ENCODE data around the gene FRK. TPM values are rescaled to one million over a fixed set of nuclear protein-coding genes. Genes with fewer than 3 reads are reported as not detected.

The FRK gene
- total RNA-seq, 1 donor from 2014 or later: under 0.01 TPM

DNA sequence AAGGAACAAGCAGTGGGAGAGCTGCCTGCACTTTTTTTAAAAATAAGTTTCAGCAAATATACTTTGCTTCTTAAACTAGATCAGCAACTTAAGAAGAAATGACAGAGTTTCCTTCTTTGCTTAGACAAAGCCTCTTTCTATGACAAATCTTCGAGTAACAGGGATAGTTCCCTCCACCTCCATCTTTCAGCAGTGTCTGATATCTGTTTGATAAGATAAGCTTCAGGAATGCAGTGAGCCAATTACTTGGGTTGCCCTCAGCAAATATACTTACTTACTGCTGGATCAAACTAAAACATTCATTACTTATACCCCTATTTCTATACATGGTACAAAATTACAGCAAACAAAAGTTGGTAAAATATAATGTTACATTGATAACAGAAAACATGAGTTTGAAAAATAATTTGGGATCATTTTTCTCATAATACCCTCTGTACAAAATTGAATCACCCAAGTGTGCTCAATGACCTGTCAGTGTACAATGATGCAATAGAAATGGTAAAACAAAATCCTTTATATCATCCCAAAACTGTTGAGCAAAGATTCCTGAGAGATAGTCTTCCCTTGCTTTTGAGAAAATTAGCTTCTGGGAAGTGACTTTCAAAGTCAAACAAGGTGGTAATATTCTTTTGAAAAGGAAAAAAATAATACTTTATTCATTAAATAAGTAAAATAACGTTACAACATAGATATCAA, 24.5 kb downstream of the FRK start:
- DNase-seq (ENCODE audit: low read depth in 2 of 2): no peak

DNA sequence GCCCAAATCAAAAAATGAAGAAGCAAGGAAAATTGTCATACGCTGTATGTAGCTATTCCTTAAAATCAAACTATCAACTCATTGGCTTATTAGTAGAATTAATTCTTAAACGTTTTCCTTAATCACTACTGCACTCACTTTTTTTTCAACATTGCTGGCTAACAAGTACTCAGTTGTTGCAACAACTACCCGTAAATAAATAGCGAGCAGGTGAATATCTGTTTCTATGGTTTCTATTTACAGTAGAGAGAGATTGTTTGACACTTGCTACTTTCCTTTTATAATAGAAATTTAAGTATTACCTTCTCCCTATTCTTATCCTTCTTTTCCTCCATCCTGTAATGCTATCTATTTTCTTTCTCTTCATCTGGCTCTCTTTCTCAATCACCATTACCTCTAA, 25.1 kb downstream of the FRK start:
- DNase-seq (ENCODE audit: low read depth in 2 of 2): no peak

DNA sequence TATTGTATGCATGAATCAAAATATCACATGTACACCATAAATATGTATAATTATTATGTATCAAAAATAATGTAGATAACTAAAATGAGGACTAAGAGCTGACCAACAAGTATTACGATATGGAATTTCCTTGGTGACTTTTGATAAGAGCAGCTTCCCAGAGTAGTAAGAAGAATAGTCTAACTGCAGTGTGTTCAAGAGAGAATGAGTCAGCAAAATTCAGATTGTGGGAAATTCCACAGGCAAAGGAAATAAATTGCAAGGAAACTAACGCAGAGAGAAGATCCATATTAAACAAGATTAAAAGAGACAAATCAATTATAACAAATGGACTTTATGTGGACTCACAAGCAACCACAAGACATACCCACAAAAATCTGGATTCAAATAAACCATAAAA, 26.4 kb downstream of the FRK start:
- peak; percentile 11 to 34 for DNase-seq (ENCODE audit: low read depth in 2 of 2)

DNA sequence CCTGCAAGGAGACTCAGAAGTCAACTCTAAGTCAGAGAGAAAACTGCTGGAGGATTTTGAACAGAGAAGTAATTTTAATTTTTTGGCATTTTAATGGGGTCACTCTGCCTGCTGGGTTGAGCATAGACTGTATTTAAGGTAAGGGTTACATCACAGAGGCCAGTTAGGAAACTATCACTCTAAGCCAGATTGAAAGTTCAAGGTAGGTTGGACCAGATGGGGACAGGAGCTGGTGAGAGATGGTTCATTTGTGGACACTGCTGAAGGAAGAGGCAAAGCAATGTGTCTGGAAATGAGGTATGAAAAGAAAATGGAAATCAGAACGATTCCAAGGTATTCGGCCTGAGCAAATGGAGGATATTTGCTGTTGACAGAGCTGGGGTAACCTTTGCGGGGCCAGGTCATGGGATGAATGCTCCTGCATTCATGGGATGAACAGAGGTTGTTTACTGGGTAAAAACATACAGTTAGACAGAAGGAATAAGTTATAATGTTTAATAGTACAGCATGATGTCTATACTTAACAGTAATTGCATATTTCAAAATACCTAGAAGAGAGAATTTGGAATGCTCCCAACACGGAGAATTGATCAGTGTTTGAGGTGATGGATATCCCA, 26.9 kb downstream of the FRK start:
- DNase-seq (ENCODE audit: low read depth in 2 of 2): no peak

DNA sequence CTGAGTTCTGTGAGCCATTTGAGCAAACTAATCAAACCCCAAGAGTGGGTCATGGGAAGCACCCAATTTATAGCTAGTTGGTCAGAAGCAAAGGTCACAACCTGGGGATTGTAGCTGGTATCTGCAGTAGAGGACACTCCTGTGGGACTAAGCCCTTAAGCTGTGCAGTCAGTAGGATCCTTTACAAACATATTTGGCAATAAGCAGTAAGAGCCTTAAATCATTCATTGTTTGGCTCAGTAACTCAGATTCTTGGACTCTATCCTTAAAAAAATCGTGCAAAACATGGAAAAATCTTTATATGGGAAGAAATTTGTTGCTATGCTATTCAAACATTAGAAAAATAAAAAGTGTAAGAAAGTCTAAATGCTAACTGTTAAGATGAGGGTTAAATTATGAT, 29.9 kb downstream of the FRK start:
- DNase-seq (ENCODE audit: low read depth in 2 of 2): no peak

DNA sequence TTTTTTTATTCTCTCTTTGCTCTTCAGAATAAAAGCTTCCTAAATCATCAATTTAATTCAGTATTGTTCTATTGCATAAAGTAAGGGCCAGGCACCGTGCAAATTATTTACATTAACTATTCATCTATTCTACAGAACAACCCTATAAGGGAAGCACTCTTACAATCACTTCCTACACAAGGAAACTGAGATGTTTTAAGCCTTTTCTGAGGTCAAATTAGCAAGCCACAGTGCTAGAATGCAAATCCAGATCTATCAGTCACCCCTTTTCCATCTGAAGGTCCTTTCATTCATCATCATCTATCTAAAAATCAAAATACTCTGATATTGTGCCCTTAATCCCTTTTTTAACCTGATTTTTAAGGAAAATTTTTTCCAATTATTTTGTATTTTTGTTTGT, 31.2 kb downstream of the FRK start:
- no peak for DNase-seq (ENCODE audit: low read depth in 2 of 2)

DNA sequence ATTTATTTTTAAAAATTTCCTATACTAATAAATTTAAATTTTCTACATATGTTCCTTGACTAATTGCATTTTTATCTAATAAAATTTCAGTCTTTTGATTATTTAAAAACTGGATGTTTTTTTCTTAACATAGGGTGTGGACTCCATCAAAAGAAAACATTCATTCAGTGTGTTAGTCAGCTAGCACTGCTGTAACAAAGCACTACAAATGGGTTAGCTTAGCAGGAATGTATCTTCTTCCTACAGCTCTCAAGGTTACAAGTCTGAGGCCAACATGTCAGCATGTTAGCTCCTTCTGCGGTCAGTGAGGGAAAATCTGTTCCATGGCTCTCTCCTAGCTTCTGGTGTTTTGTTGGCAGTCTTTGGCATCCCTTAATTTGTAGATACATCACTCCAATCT, 32.5 kb downstream of the FRK start:
- no peak for DNase-seq (ENCODE audit: low read depth in 2 of 2)

DNA sequence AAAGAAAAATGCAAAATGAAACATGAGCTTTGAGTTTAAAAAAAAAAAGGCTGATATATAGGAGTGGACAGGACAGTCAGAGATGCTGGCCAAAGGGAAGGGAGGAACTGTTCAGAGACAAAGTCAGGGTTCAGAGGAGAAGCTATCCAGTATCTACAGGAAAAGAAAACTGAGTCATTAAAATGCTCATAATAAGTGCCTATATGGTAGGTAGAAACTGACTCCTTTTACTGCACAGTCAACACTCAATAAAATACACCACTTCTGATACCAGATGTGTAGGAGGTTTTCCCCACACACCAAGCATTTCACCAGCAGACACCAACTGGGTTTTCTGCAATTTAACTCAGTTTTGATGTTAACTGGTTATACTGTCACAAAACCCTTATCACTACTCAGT, 32.9 kb downstream of the FRK start:
- no peak for DNase-seq (ENCODE audit: low read depth in 2 of 2)

DNA sequence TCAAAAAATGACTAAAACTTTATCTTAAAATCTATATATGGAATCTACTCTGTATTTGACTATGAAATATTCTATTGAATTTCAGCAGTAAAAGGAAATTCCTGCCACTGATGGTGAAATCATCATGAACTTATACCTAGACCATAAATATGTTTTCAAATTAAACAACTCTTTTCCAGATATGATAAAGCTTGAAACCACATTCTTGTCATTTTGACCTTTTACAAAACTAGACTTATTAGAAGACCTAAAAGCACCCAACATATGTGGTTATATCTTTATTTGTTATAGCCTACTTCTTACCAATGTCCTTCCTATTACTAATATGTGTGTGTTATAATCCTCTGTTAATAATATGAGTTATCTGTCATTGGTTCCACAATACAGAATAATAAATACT, 35.3 kb downstream of the FRK start:
- no peak for DNase-seq (ENCODE audit: low read depth in 2 of 2)

DNA sequence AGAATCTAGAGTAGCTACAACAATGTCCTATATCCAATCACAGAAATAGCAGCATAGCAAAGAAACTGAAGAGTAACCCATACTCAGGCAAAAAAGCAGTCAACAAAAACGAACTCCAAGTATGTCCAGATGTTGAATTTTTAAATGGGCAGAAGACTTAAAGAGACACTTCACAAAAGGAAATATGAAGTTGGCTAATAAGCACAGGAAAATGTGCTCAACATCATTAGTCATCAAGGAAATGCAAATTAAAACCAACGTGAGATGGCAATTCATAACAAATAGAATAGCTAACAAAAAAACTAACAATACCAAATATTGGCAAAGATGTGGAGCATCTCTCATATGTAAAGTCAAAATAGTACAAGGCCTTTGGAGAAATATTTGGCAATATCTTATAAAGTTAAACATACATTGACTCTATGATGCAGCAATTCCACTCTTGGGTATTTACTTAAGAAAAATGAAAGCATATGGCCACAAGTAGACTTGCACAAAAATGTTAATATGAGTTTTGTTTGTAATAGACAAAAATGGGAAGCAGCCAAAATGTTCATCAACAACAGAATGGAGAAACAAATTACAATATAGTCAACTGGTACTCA, 37.7 kb downstream of the FRK start:
- no peak for DNase-seq (ENCODE audit: low read depth in 2 of 2)

DNA sequence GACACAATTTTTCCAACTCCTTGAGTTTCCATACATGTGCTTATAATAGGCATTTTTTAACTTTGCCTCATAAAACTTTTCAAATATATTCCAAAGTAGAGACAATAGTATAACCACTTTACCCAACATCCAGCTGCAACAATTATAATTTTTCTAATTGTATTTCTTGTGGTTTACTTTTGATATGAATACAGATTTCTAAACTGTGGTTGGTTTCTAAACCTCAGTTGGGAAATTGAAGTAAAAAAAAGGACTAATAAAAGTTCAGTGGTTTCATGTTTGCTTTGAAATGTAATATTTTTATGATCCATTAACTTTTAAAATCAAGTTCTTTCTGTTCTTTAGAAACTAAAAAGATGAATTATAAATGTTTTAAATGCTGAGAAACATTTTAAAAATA, 40.0 kb downstream of the FRK start:
- DNase-seq (ENCODE audit: low read depth in 2 of 2): no peak

DNA sequence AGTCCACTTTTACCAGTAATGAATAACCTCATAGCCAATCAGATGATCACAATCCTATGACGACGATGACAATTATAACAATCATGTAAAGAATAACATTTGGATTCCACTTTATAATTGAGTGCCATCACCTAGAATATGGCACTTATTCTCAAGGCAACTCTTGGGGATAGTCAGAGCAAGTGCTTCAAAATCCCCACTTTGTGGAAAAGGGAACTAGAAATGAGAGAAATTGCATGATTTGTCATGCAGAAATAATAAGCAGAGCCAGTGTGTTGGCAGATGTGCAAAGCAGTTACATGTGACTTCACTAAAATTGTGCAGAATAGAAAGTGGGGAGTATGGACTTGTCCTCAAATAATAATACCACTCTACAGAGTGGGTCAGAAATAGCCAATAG, 41.3 kb downstream of the FRK start:
- no peak for DNase-seq (ENCODE audit: low read depth in 2 of 2)

DNA sequence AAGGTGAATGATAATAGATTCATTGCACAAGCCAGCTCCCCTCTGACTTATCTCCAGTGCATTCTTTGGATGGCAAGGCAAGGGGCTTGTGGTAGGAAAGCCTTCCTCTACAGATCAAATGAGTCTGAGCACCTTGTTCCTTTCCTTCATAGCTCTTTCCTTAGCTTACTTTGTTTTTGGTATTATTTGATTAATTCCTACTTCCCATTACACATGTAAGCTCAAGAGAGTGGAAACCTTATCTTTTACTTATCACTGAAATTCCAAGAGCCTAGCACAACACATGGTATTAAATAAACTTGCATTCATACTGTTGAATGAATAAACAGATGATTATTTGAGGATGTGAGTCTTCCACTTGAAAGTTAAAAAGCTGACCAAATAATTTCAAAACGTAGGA, 41.7 kb downstream of the FRK start:
- no peak for DNase-seq (ENCODE audit: low read depth in 2 of 2)

DNA sequence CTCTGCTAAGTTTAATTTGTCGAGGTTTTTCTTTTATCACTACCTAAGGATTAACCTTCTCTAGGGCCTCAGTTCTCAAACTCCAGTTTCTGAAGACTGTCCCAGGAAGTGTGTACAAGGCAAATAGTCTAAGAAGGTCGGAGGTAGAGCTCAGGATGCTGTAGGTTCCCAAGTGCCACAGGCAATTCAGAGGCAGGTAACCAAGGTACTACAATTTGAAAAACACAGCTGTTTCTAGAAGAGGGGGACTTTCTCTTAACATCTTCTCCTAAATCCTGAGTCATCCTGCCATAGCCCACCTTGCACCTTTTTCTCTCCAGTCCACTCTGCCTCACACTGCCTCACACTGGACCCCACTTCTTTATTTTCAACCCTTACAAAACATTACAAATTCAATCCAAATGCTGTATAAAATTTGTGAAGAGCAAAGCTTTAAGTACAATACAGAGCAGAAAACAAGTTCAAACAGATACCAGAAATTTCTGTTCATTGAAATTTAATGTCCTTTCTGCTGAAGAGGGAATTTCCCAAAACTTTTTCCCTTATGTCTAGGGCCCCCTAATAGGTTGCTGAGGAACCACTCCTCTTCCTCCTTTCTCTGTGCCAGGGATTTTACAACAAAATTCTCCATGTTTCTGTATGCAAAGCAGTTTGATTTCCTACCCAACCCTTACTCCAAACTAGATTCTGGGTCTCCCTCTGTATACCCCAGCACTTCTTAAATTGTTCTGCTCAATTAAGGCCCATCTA, 43.0 kb downstream of the FRK start:
- DNase-seq (ENCODE audit: low read depth in 2 of 2): no peak

DNA sequence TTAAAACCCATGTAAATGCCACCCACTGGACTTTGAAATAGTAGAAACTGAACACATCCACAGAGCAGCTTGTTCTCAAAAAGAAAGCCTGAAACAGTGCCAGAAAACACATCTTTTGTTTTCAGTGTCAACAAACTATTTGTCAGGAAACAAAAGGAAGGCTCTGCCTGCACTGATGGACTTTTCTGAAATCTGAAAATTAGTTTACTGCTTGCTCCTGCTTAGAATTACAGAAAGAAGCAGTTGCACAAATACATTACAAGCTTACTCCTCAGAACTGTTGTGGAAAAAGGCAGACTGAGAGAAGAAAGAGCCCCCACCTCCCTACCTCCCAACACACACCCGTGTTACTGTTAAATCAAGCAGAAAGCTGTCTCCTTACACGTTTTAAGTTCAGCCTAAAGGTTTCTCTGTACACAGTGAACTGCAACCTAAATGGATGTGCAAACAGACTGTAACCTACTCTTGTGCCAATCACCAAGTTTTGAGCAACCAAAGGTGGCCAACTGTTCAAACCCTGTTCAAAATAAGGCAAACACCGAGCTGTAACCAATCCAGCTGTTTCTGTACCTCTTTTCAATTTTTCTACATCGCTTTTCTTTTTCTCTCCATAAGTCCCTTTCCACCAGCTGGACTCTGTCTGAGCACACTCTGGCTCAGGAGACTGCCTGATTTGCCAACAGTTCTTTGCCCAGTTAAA, 43.7 kb downstream of the FRK start:
- peak in 1 of 2 donors; percentile 28 for DNase-seq (ENCODE audit: low read depth in 2 of 2)

DNA sequence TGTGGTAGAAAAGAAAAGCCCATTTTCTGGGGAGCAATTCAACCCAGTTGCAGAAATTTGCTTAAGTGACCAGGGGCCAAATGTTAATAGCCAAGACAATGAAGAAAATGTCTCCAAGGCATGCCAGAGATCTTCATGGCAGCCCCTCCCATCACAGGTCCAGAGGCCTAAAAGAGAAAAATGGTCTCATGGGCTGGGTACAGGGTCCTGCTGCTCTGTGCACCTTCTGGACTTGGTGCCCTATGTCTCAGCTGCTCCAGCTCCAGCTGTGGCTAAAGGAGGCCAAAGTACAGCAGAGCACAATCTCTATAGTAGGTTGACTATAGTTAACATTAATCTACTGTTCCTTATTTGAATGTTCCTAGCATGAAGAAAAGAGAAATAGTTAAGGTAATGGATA, 44.7 kb downstream of the FRK start:
- DNase-seq (ENCODE audit: low read depth in 2 of 2): no peak

DNA sequence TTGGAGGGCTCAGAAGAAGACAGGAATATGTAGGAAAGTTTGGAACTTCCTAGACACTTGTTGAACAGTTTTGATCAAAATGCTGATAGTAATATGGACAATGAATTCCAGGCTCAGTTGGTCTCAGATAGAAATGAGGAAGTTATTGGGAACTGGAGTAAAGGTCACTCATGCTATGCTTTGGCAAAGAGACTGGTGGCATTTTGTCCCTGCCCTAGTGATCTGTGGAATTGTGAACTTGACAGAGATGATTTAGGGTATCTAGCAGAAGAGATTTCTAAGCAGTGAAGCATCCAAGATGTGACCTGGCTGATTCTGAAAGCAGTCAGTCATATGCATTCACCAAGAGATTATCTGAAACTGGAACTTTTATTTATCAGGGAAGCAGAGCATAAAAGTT, 45.1 kb downstream of the FRK start:
- peak in 1 of 2 donors; percentile 4 for DNase-seq (ENCODE audit: low read depth in 2 of 2)

DNA sequence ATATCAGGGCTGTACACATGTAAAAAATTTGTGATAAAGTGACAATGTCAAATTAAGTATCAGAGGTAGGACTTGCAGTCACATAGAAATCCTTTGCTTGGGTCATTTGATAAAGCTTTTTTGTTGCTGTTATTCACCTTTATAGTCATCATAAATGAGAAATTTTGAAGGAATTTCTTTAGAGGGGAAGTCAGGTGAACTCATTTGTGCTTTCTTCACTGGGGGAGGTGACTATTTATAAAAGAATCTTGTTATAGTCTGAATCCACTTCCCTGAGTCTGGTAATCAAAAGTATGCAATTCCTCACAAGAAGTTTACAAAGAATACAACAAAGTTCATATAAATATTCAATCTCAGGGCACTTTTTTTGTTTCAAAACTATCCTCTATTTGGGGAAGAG, 47.7 kb downstream of the FRK start:
- DNase-seq (ENCODE audit: low read depth in 2 of 2): no peak

DNA sequence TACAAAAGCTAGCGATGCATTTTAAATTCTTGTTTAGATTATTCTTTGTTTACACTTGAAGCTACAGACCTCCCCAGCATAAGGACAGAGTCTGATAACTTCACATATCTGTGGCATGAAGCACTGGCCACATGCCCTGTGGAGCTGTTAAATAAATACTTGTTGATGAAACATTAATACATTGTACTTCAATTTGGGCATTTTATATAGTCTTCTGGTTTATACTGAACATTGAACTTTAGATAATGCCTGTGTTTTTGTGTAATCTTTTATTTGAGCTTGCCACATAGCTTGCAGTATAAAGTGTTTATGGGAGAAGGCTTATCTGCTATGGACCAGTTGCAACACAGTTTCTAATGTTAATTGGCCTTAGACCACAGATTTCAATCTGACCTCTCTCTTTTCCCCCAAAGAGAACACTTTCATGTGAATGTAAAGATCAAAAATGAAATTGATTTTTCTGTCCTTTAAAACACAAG, 48.2 kb downstream of the FRK start:
- DNase-seq (ENCODE audit: low read depth in 2 of 2): no peak

DNA sequence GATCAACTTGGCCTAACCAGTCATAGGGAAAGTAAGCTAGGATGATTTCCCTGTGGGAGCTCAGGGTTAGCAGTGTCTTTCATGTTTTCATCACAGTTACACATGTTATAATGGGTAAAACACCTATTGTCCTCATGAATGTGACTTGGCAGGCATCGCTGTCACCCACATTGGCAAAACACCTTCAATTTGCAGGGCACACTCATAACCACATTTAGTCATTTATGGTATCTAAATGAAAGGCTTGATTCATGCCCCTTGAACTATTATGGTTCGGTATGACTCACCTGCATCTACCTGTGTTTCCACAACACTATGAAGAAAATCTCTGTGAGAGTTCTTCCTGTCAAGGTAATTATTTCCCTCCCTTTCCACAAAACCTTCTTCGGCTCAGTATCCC, 49.2 kb downstream of the FRK start:
- no peak for DNase-seq (ENCODE audit: low read depth in 2 of 2)

DNA sequence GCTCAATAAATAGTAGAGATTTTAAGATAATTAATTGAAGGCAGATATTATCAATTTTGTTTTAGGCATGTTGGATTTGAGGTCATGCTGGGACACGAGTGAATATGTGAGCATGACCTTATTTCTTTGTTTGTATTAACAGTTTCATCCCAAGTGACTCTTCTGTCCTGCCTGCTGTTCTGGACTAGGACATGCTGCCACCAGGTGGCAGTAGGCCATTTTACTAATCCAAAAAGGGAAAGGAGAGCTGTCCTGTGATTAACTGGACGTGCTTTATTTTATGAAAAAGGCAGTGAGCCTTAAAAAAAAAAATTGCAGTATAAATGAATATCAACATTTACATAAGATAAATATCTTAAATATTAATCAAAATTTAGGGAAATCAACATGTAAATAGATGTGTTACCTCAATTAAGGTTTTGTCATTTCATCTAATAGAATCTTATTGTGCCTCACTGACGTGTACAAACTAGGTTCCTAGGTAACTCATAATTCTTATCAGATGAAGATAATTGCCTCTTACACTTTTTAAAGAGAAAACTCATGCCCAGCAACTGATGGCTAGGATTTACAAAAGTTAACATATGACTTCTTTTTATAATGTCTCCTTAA, 49.8 kb downstream of the FRK start:
- DNase-seq (ENCODE audit: low read depth in 2 of 2): peak; percentile 74 to 80
